SK-N-SH (cell line): ENCODE results near the gene IFT122. TPM values are rescaled to one million over a fixed set of nuclear protein-coding genes. Genes with fewer than 3 reads are reported as not detected.

Source experiments
- CTCF ChIA-PET: fragments of 300-600, 350-600 bp; formaldehyde crosslinking; extraction: SDS; loops from one replicate; lab custom pipeline; 2021; lab: Yijun Ruan, JAX
- POLR2A ChIA-PET: fragments of 350-600 bp; sonication (Branson Sonifier 250); formaldehyde crosslinking; extraction: SDS; loops from one replicate; lab custom pipeline; 2020; ENCODE audit warnings: antibody characterized with exemption, inconsistent platforms; lab: Yijun Ruan, JAX
- DNase-seq: peaks from one replicate; pipeline ENCODE4 v3.0.0; 2012
- H2AFZ ChIP-seq: fragments of 200-600 bp; sonication (generic); 2 replicates; pipeline ENCODE4 v1.8.1; 2016; ENCODE audit warnings: antibody characterized with exemption, mild to moderate bottlenecking, low read depth
- H3F3A ChIP-seq: fragments of 200-600 bp; sonication (generic); replicated peaks from 2 replicates; pipeline ENCODE3; 2016; ENCODE audit warnings: antibody characterized with exemption, mild to moderate bottlenecking; ENCODE audit not compliant: insufficient read depth
- H3K27ac ChIP-seq, 2 experiments: fragments of 200-500 bp in 1 of 2; fragments of 200-600 bp in 1 of 2; sonication (Bioruptor generic) in 1 of 2; sonication (generic), shearing (Covaris generic) in 1 of 2; 2 replicates each; pipeline versions ENCODE4 v1.5.1 to v1.6.1; 2014 to 2016; ENCODE audit warnings: low read depth in 2 of 2, inconsistent platforms in 1 of 2, low read length in 1 of 2, mild to moderate bottlenecking in 1 of 2, mixed read lengths in 1 of 2
- H3K27me3 ChIP-seq: fragments of 200-600 bp; sonication (generic), shearing (Covaris generic); 2 replicates; pipeline ENCODE4 v1.6.1; 2016; ENCODE audit warnings: mixed run types; ENCODE audit not compliant: insufficient read depth
- H3K36me3 ChIP-seq, 2 experiments: fragments of 200-500 bp in 1 of 2; fragments of 200-600 bp in 1 of 2; sonication (Bioruptor generic) in 1 of 2; sonication (generic) in 1 of 2; replicated peaks in 1 of 2; 2 replicates each; pipeline versions ENCODE3 to v1.5.1; 2014 to 2016; ENCODE audit warnings: low read length in 1 of 2, mild to moderate bottlenecking in 1 of 2; ENCODE audit not compliant: insufficient read depth in 2 of 2, control insufficient read depth in 1 of 2
- H3K4me1 ChIP-seq, 2 experiments: fragments of 200-500 bp in 1 of 2; fragments of 200-600 bp in 1 of 2; sonication (Bioruptor generic) in 1 of 2; sonication (generic), shearing (Covaris generic) in 1 of 2; 2 replicates each; pipeline versions ENCODE4 v1.5.1 to v1.6.1; 2014 to 2016; ENCODE audit warnings: low read depth in 1 of 2, low read length in 1 of 2, mixed run types in 1 of 2; ENCODE audit not compliant: insufficient read depth in 2 of 2, control insufficient read depth in 1 of 2
- H3K4me2 ChIP-seq: fragments of 200-600 bp; sonication (generic), shearing (Covaris generic); 2 replicates; pipeline ENCODE4 v1.6.1; 2017; ENCODE audit warnings: mixed run types
- H3K4me3 ChIP-seq, 2 experiments: fragments of 200-500 bp in 1 of 2; fragments of 200-600 bp in 1 of 2; sonication (Bioruptor generic) in 1 of 2; sonication (generic), shearing (Covaris generic) in 1 of 2; 2 replicates each; pipeline versions ENCODE4 v1.5.1 to v1.8.1; 2014 to 2016; ENCODE audit warnings: low read depth in 2 of 2, inconsistent platforms in 1 of 2, low read length in 1 of 2, mild to moderate bottlenecking in 1 of 2, mixed read lengths in 1 of 2, moderate library complexity in 1 of 2
- H3K79me2 ChIP-seq: fragments of 200-600 bp; sonication (generic); 2 replicates; pipeline ENCODE4 v1.8.1; 2017; ENCODE audit warnings: mild to moderate bottlenecking; ENCODE audit not compliant: insufficient read depth
- H3K9ac ChIP-seq: fragments of 200-600 bp; sonication (generic); 2 replicates; pipeline ENCODE4 v1.6.1; 2017; ENCODE audit warnings: mixed run types
- H3K9me2 ChIP-seq: fragments of 200-600 bp; sonication (generic); 2 replicates; pipeline ENCODE4 v1.6.1; 2017; ENCODE audit warnings: mixed run types
- H3K9me3 ChIP-seq: fragments of 200-600 bp; sonication (generic); 2 replicates; pipeline ENCODE4 v1.6.1; 2017; ENCODE audit warnings: mixed run types, mild to moderate bottlenecking, moderate library complexity
- H4K20me1 ChIP-seq: fragments of 200-600 bp; sonication (generic); 2 replicates; pipeline ENCODE4 v1.6.1; 2017; ENCODE audit warnings: mild to moderate bottlenecking, mixed run types; ENCODE audit not compliant: insufficient read depth
- CHD2 ChIP-seq: fragments of 150-350 bp; IDR thresholded peaks from 2 replicates; pipeline ENCODE4 v1.6.1; 2018; ENCODE audit warnings: low read length; ENCODE audit not compliant: partially characterized antibody
- ELF1 ChIP-seq: IDR thresholded peaks from 2 replicates; pipeline ENCODE4 v1.4.0; 2012
- FOSL2 ChIP-seq: IDR thresholded peaks from 2 replicates; pipeline ENCODE4 v1.4.0; 2012; ENCODE audit warnings: low read depth, mild to moderate bottlenecking, moderate library complexity, borderline replicate concordance
- FOXM1 ChIP-seq: IDR thresholded peaks from 2 replicates; pipeline ENCODE4 v1.4.0; 2012; ENCODE audit warnings: low read depth, mild to moderate bottlenecking
- IRF3 ChIP-seq: fragments of 150-350 bp; IDR thresholded peaks from 2 replicates; pipeline ENCODE4 v1.6.1; 2016; ENCODE audit warnings: mild to moderate bottlenecking, low read depth, low read length
- MEF2A ChIP-seq: IDR thresholded peaks from 2 replicates; pipeline ENCODE4 v1.4.0; 2012; ENCODE audit warnings: low read depth, borderline replicate concordance
- RAD21 ChIP-seq: IDR thresholded peaks from 2 replicates; pipeline ENCODE4 v1.6.1; 2012; ENCODE audit warnings: mild to moderate bottlenecking, low read length
- RFX5 ChIP-seq: IDR thresholded peaks from 2 replicates; pipeline ENCODE4 v1.6.1; 2012; ENCODE audit warnings: mild to moderate bottlenecking, improper control_type of control experiment, low read length
- SIN3A ChIP-seq: IDR thresholded peaks from 2 replicates; pipeline ENCODE4 v1.6.1; 2012; ENCODE audit warnings: low read depth, mild to moderate bottlenecking, low read length, moderate library complexity, borderline replicate concordance
- USF1 ChIP-seq: IDR thresholded peaks from 2 replicates; pipeline ENCODE4 v1.4.0; 2012; ENCODE audit warnings: low read depth, borderline replicate concordance
- WGBS: methylation state at CpG from one replicate; pipeline ENCODE4 v1.1.6; 2017; ENCODE audit warnings: low lambda C conversion rate; 5-methylcytosine and 5-hydroxymethylcytosine counted together
- polyA plus RNA-seq, 3 experiments: library from polyadenylated mRNA; depleted of rRNA; stranded (reverse); fragments of >200 nt; gene quantifications; 2 replicates each; pipeline ENCODE4 v1.2.3, GENCODE V29; 2012
- TF ChIP-seq, protein P1 (sequence below): IDR thresholded peaks from 2 replicates; pipeline ENCODE4 v1.4.0; 2012; ENCODE audit warnings: low read depth
- TF ChIP-seq, protein P2 (sequence below): fragments of 200-600 bp; sonication (generic); IDR thresholded peaks from 2 replicates; pipeline ENCODE4 v1.6.1; 2017; ENCODE audit warnings: antibody characterized with exemption, mild to moderate bottlenecking, moderate library complexity
- TF ChIP-seq, protein P3 (sequence below): IDR thresholded peaks from 2 replicates; pipeline ENCODE4 v1.6.1; 2012; ENCODE audit warnings: mild to moderate bottlenecking, low read depth, low read length, moderate library complexity

The IFT122 gene
- polyA plus RNA-seq, 1 of the 3 experiments (the other 2 are of a cell fraction), result 20.1 TPM

GRCh38 chr3:129558081-129558771 lies 118.2 kb downstream of the IFT122 start:
- POLR2A ChIA-PET, result interaction anchor here (0.9 kb wide), 1 partner anchor 116 kb away, joined by 4 read pairs; no protein-coding TSS in a partner anchor
- no peaks in the 10 kb centered on the region for H4K20me1 ChIP-seq
- H3K27ac ChIP-seq, result peak overlapping the region; percentile 78 to 85; a peak in 3 of 4 replicates
- no peak overlapping the region for H2AFZ ChIP-seq
- H3K4me2 ChIP-seq, result peak overlapping the region; percentile 78
- no peak overlapping the region for H3K4me3 ChIP-seq
- 84% methylated on average over 14 of the region's 15 CpGs for WGBS
- CTCF ChIA-PET, result interaction anchor here (1.1 to 5.4 kb wide), 5 partner anchors 8 to 68 kb away, joined by 3 to 18 read pairs (median 4); no protein-coding TSS in a partner anchor
- no peak for TF ChIP-seq SIN3A
- TF ChIP-seq IRF3, result no peak
- no peak for TF ChIP-seq RFX5
- no peak for TF ChIP-seq FOXM1
- peaks cover 36 to 64% of the 10 kb centered on the region in 2 experiments for H3K4me1 ChIP-seq
- H3K27me3 ChIP-seq, result no peaks in the 10 kb centered on the region
- no peak for DNase-seq
- H3K79me2 ChIP-seq, result no peaks in the 10 kb centered on the region
- H3K9me2 ChIP-seq, result no peaks in the 10 kb centered on the region
- H3K9me3 ChIP-seq, result no peaks in the 10 kb centered on the region
- no peak overlapping the region for H3K9ac ChIP-seq
- peaks cover 13% of the 10 kb centered on the region for H3F3A ChIP-seq
- no peaks in the 10 kb centered on the region for H3K36me3 ChIP-seq

DNA sequence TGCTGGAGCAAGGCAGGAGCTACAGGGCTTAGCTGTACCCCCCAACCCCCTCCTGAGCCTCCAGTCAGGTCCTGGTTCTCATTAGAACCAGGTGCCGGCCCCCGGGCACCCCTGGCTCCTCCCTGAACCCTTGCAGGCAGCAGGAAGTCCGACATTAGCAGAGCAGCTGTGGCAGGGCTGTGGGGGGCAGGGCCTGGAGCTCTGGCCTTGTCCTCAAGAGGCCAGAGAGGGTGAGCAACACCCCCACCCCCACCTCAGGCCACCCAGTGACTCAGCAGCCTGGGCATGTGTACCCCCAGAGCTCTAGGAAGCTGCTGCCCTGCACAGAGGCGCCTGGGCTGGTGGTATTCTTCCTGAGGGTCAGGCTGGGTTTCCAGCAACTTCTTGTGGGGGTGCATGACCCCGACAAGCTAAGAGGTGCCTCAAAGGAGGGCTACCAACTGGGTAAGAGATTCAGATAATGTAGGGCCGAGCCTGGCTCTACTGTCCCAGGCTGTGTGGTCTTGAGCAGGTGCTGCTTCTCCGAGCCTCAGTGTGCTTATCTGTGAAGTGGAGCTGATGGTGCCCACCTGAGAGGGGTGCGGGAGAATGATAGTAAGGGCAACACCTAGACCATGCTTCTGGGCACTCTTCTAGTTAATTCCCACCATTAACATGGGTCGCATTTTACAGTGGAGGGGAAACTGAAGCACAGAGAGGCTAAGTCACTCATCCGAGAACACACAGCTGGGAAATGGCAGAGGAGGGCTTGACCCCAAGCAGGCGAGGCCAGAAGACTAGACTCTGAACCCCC lies 118.9 kb downstream of the IFT122 start:
- no peak overlapping the region for H3K9ac ChIP-seq
- ChIA-PET POLR2A (interaction anchor here (0.9 kb wide), 1 partner anchor 117 kb away, joined by 4 read pairs; no protein-coding TSS in a partner anchor), CTCF (interaction anchor here (1.1 to 5.4 kb wide), 5 partner anchors 9 to 68 kb away, joined by 3 to 18 read pairs (median 4); no protein-coding TSS in a partner anchor)
- peak overlapping the region; percentile 78 to 85 for H3K27ac ChIP-seq
- H3K79me2 ChIP-seq, result no peaks in the 10 kb centered on the region
- peaks cover 13% of the 10 kb centered on the region for H3F3A ChIP-seq
- DNase-seq, result peak; percentile 85
- H3K4me2 ChIP-seq, result peak overlapping the region; percentile 78
- H3K27me3 ChIP-seq, result no peaks in the 10 kb centered on the region
- H3K9me3 ChIP-seq, result no peaks in the 10 kb centered on the region
- H2AFZ ChIP-seq, result no peak overlapping the region
- peaks cover 36 to 62% of the 10 kb centered on the region in 2 experiments for H3K4me1 ChIP-seq
- no peak overlapping the region for H3K4me3 ChIP-seq
- 73% methylated on average over 6 of the region's 11 CpGs for whole genome bisulfite sequencing
- H3K36me3 ChIP-seq, result no peaks in the 10 kb centered on the region
- no peaks in the 10 kb centered on the region for H3K9me2 ChIP-seq
- H4K20me1 ChIP-seq, result no peaks in the 10 kb centered on the region
- TF ChIP-seq IRF3, result no peak
- no peak for TF ChIP-seq USF1
- TF ChIP-seq, protein P1, sequence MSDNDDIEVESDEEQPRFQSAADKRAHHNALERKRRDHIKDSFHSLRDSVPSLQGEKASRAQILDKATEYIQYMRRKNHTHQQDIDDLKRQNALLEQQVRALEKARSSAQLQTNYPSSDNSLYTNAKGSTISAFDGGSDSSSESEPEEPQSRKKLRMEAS, result 0 out of 2 replicates have a peak, but pooled peaks have one; percentile 42
- TF ChIP-seq FOXM1, result no peak
- peak; percentile 87 for TF ChIP-seq CHD2
- TF ChIP-seq FOSL2, result peak; percentile 85
- TF ChIP-seq ELF1, result peak; percentile 59
- TF ChIP-seq, protein P2, sequence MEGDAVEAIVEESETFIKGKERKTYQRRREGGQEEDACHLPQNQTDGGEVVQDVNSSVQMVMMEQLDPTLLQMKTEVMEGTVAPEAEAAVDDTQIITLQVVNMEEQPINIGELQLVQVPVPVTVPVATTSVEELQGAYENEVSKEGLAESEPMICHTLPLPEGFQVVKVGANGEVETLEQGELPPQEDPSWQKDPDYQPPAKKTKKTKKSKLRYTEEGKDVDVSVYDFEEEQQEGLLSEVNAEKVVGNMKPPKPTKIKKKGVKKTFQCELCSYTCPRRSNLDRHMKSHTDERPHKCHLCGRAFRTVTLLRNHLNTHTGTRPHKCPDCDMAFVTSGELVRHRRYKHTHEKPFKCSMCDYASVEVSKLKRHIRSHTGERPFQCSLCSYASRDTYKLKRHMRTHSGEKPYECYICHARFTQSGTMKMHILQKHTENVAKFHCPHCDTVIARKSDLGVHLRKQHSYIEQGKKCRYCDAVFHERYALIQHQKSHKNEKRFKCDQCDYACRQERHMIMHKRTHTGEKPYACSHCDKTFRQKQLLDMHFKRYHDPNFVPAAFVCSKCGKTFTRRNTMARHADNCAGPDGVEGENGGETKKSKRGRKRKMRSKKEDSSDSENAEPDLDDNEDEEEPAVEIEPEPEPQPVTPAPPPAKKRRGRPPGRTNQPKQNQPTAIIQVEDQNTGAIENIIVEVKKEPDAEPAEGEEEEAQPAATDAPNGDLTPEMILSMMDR, result no peak
- no peak for TF ChIP-seq MEF2A
- TF ChIP-seq SIN3A, result 0 out of 2 replicates have a peak, but pooled peaks have one; percentile 21
- TF ChIP-seq, protein P3, sequence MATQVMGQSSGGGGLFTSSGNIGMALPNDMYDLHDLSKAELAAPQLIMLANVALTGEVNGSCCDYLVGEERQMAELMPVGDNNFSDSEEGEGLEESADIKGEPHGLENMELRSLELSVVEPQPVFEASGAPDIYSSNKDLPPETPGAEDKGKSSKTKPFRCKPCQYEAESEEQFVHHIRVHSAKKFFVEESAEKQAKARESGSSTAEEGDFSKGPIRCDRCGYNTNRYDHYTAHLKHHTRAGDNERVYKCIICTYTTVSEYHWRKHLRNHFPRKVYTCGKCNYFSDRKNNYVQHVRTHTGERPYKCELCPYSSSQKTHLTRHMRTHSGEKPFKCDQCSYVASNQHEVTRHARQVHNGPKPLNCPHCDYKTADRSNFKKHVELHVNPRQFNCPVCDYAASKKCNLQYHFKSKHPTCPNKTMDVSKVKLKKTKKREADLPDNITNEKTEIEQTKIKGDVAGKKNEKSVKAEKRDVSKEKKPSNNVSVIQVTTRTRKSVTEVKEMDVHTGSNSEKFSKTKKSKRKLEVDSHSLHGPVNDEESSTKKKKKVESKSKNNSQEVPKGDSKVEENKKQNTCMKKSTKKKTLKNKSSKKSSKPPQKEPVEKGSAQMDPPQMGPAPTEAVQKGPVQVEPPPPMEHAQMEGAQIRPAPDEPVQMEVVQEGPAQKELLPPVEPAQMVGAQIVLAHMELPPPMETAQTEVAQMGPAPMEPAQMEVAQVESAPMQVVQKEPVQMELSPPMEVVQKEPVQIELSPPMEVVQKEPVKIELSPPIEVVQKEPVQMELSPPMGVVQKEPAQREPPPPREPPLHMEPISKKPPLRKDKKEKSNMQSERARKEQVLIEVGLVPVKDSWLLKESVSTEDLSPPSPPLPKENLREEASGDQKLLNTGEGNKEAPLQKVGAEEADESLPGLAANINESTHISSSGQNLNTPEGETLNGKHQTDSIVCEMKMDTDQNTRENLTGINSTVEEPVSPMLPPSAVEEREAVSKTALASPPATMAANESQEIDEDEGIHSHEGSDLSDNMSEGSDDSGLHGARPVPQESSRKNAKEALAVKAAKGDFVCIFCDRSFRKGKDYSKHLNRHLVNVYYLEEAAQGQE, result 0 out of 2 replicates have a peak, but pooled peaks have one; percentile 33
- TF ChIP-seq RAD21, result 0 out of 2 replicates have a peak, but pooled peaks have one; percentile 1
